Effector memory CD8-positive, alpha-beta T cell (primary cell): ENCODE results near the gene GEMIN8.

Experiments
- ATAC-seq: fragments of 150-1000 bp; cut with Tn5 transposase; replicated peaks from 2 replicates; pipeline ENCODE4 v1.10.0; 2021; ENCODE audit warnings: mild to moderate bottlenecking, moderate library complexity
- DNase-seq, 3 experiments: peaks; one replicate each; pipeline ENCODE4 v3.0.0; 2021
- H3K27ac Mint-ChIP-seq, 2 donors: one replicate each; pipeline ENCODE4 v1.8.0; 2022; ENCODE audit warnings: mild to moderate bottlenecking in 2 of 2, mixed read lengths in 2 of 2, moderate library complexity in 2 of 2
- H3K27me3 Mint-ChIP-seq, 2 donors: one replicate each; pipeline ENCODE4 v1.8.0; 2022; ENCODE audit warnings: mixed read lengths in 2 of 2
- H3K36me3 Mint-ChIP-seq: one replicate; pipeline ENCODE4 v1.8.0; 2022; ENCODE audit warnings: mild to moderate bottlenecking, moderate library complexity, mixed read lengths; ENCODE audit not compliant: insufficient read depth
- H3K4me1 Mint-ChIP-seq, 2 donors: one replicate each; pipeline ENCODE4 v1.8.0; 2022; ENCODE audit warnings: low read depth in 2 of 2, mixed read lengths in 2 of 2
- H3K4me3 Mint-ChIP-seq, 2 donors: one replicate each; pipeline ENCODE4 v1.8.0; 2022; ENCODE audit warnings: mild to moderate bottlenecking in 2 of 2, mixed read lengths in 2 of 2, moderate library complexity in 2 of 2
- H3K9me3 Mint-ChIP-seq, 2 donors: one replicate each; pipeline ENCODE4 v1.8.0; 2022; ENCODE audit warnings: mixed read lengths in 2 of 2

GEMIN8 gene

DNA sequence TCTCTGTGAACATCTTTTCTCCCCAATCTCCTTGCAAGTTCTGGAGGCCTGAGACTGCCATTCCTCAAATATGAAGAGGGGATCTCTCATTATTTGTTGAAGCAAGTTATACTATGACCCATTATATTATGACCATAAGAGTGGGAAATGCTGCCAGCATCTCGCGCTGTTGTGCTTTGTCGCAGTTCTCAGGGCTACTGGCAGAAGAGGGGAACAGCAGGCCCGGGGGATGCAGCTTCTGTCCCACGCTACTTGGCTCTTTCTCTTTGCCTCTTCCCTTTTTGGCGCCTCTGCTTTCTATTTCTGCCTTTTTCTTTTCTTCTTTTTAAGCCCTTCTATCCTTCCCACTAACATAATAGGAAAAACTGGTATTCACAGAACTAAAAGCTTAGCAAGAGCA is 64.2 kb downstream of the GEMIN8 start:
- H3K27me3 Mint-ChIP-seq: no peaks in the 10 kb centered on the region
- H3K27ac Mint-ChIP-seq: no peak overlapping the region
- H3K9me3 Mint-ChIP-seq: no peaks in the 10 kb centered on the region
- H3K36me3 Mint-ChIP-seq: peaks cover 2% of the 10 kb centered on the region
- no peaks in the 10 kb centered on the region for H3K4me1 Mint-ChIP-seq
- ATAC-seq: no peak
- no peak for DNase-seq
- no peak overlapping the region for H3K4me3 Mint-ChIP-seq

GRCh38 chrX:13956998-13957397 is 72.7 kb downstream of the GEMIN8 start:
- H3K27ac Mint-ChIP-seq: no peak overlapping the region
- DNase-seq (no peak), ATAC-seq (no peak)
- H3K4me3 Mint-ChIP-seq: no peak overlapping the region
- peaks cover 12 to 18% of the 10 kb centered on the region in 2 donors for H3K27me3 Mint-ChIP-seq
- no peaks in the 10 kb centered on the region for H3K9me3 Mint-ChIP-seq
- H3K36me3 Mint-ChIP-seq: no peaks in the 10 kb centered on the region
- H3K4me1 Mint-ChIP-seq: no peaks in the 10 kb centered on the region
